Small intestine (tissue), 7 donors: Measurements from ENCODE around the gene FN3KRP. TPM values are rescaled to one million over a fixed set of nuclear protein-coding genes. Genes with fewer than 3 reads are reported as not detected.

Source experiments
- DNase-seq, 2 donors: peaks; one replicate each; pipeline versions ENCODE4 v3.0.0 to v3.0.0-alpha.2; 2013
- FAIRE-seq: peaks from 2 replicates; lab custom pipeline; 2012; peaks lifted over from hg19 to GRCh38; lab: Jason Lieb, UNC
- H3K27ac ChIP-seq, 3 donors: one replicate each; pipeline ENCODE4 v1.5.1; 2013; ENCODE audit warnings: low read length in 2 of 3, mild to moderate bottlenecking in 2 of 3, control low read depth in 1 of 3, inconsistent platforms in 1 of 3, low read depth in 1 of 3, moderate library complexity in 1 of 3
- H3K27me3 ChIP-seq, 3 donors: one replicate each; pipeline ENCODE4 v1.6.1; 2013; ENCODE audit warnings: low read length in 3 of 3, inconsistent platforms in 1 of 3; ENCODE audit not compliant: control insufficient read depth in 3 of 3, insufficient read depth in 3 of 3
- H3K36me3 ChIP-seq, 3 donors: one replicate each; pipeline ENCODE4 v1.6.1; 2013; ENCODE audit warnings: low read length in 3 of 3, inconsistent platforms in 1 of 3, low read depth in 1 of 3, mild to moderate bottlenecking in 1 of 3, moderate library complexity in 1 of 3; ENCODE audit not compliant: control insufficient read depth in 3 of 3, insufficient read depth in 2 of 3
- H3K4me1 ChIP-seq, 3 donors: one replicate each; pipeline ENCODE4 v1.6.1; 2013; ENCODE audit warnings: low read length in 2 of 3, inconsistent platforms in 1 of 3, low read depth in 1 of 3, mild to moderate bottlenecking in 1 of 3, moderate library complexity in 1 of 3; ENCODE audit not compliant: control insufficient read depth in 3 of 3, insufficient read depth in 2 of 3
- H3K4me3 ChIP-seq, 3 donors: one replicate each; pipeline ENCODE4 v1.5.1; 2013; ENCODE audit warnings: low read length in 3 of 3, control low read depth in 1 of 3, inconsistent platforms in 1 of 3, low read depth in 1 of 3, mild to moderate bottlenecking in 1 of 3, moderate library complexity in 1 of 3
- H3K9me3 ChIP-seq, 2 donors: one replicate each; pipeline ENCODE4 v1.6.1; 2013; ENCODE audit warnings: low read depth in 1 of 2, low read length in 1 of 2; ENCODE audit not compliant: control insufficient read depth in 2 of 2, insufficient read depth in 1 of 2
- WGBS, 3 donors: extraction: QIAGEN DNeasy Blood & Tissue Kit; methylation state at CpG; one replicate each; pipeline ENCODE4 v1.1.7; 2013; 5-methylcytosine and 5-hydroxymethylcytosine counted together
- polyA plus RNA-seq, 4 donors: library from polyadenylated mRNA; stranded (reverse) in 3 of 4; unstranded in 1 of 4; fragments of 200-250 nt in 3 of 4; fragments of 120-200 nt in 1 of 4; gene quantifications; one replicate each; pipeline versions ENCODE4 v1.2.1 to v1.2.3, GENCODE V29; 2013
- donor health status: healthy with polysubstance abuse.
- donor health status: control.
- donor health status: control.
- donor health status: Bipolar disorder and iron deficiency.
- donor health status: healthy.

The FN3KRP gene
- polyA plus RNA-seq, 4 donors, result 20.3 to 50.0 (median 26.5) TPM

- 76 to 82% (median 76%) methylated on average over 20 of the region's 20 CpGs for WGBS, 3 donors
- no peaks in the 10 kb centered on the region for H3K9me3 ChIP-seq
- peaks cover 0 to under 1% (median 0%) of the 10 kb centered on the region in 3 donors for H3K4me1 ChIP-seq
- FAIRE-seq (no peak), DNase-seq (no peak)
- H3K4me3 ChIP-seq, result no peak overlapping the region
- no peak overlapping the region for H3K27ac ChIP-seq
- peaks cover 0 to 21% (median 0%) of the 10 kb centered on the region in 3 donors for H3K36me3 ChIP-seq
- H3K27me3 ChIP-seq, result no peaks in the 10 kb centered on the region
Observed at GRCh38 chr17:82674656-82675475, 41.6 kb upstream of the FN3KRP start.

DNA sequence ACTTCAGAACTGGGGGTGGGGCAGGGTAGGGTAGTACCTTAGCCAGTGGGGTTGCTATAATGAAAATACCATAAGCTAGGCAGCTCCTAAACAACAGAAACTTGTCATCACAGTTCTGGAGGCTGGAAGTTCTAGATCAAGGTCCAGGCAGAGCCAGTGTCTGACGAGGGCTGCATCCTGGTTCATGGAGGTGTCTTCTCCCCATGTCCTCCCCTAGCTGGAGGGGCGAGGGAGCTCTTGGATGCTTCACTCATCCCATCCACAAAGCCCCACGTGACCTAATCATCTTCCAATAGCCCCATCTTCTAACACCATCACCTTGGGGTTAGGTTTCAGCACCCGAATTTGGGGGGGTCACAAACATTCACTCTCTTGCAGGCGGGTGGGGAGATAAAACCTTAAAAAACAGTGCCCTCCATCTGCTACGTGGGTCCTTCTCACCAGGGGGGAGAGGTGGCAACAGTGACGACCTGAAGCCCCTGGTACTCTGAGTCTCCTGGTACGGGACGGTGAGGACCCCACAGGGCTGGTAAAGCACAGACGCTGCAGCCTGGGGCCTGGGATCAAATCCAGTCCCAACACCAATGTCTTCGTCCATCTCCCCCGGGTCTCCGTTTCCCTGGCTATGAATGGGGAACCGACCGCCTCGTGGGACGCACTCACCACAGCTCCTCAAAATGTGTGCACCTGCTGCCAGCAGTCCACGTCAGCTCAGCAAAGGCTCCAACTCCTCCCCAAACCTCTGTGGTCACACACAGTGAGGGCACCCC is 40.8 kb upstream of the FN3KRP start:
- peaks cover 0 to 5% (median 0%) of the 10 kb centered on the region in 3 donors for H3K4me1 ChIP-seq
- no peaks in the 10 kb centered on the region for H3K27me3 ChIP-seq
- peaks cover 0 to 24% (median 0%) of the 10 kb centered on the region in 3 donors for H3K36me3 ChIP-seq
- FAIRE-seq (no peak), DNase-seq (no peak)
- no peak overlapping the region for H3K4me3 ChIP-seq
- H3K9me3 ChIP-seq, result no peaks in the 10 kb centered on the region
- WGBS, 3 donors, result 83 to 87% (median 84%) methylated on average over 17 to 18 of the region's 18 CpGs
- no peak overlapping the region for H3K27ac ChIP-seq

DNA sequence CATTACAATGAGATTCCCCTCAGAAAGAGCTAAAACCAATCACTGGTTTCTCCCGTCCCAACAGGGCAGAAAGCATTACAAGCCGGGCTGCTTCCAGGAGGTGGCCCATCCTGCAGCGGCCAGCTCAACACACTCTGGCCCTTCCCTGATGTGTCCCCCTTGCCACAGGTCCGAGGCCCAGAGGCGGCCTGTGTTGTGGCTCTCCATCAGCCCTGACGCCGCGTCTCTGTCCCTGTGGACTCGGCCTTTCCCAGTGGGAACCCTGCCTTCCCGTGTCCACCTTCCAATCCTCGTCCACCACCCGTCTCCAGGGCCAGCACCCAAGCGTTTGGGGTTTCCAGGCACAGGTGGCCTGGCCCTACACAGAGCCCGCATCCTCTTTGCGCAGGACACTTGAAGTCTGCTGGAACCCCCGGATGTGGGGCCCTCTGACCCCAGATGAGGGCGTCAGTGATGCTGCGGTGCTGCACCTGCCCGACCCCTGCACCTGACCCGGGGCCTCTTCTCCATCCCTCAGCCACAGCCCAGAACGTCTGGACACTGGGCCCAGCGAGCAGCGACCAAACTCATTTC is 39.1 kb upstream of the FN3KRP start:
- peaks cover 0 to 4% of the 10 kb centered on the region in 2 donors for H3K9me3 ChIP-seq
- peaks cover 0 to 5% (median 0%) of the 10 kb centered on the region in 3 donors for H3K4me1 ChIP-seq
- H3K27me3 ChIP-seq, result no peaks in the 10 kb centered on the region
- WGBS, 3 donors, result 86 to 91% (median 87%) methylated on average over 23 of the region's 23 CpGs
- no peak overlapping the region for H3K27ac ChIP-seq
- peaks cover 0 to 24% (median 0%) of the 10 kb centered on the region in 3 donors for H3K36me3 ChIP-seq
- no peak overlapping the region for H3K4me3 ChIP-seq
- FAIRE-seq (no peak), DNase-seq (no peak)

GRCh38 chr17:82678265-82678891 is 38.1 kb upstream of the FN3KRP start:
- peaks cover 0 to 4% of the 10 kb centered on the region in 2 donors for H3K9me3 ChIP-seq
- no peak for FAIRE-seq

DNA sequence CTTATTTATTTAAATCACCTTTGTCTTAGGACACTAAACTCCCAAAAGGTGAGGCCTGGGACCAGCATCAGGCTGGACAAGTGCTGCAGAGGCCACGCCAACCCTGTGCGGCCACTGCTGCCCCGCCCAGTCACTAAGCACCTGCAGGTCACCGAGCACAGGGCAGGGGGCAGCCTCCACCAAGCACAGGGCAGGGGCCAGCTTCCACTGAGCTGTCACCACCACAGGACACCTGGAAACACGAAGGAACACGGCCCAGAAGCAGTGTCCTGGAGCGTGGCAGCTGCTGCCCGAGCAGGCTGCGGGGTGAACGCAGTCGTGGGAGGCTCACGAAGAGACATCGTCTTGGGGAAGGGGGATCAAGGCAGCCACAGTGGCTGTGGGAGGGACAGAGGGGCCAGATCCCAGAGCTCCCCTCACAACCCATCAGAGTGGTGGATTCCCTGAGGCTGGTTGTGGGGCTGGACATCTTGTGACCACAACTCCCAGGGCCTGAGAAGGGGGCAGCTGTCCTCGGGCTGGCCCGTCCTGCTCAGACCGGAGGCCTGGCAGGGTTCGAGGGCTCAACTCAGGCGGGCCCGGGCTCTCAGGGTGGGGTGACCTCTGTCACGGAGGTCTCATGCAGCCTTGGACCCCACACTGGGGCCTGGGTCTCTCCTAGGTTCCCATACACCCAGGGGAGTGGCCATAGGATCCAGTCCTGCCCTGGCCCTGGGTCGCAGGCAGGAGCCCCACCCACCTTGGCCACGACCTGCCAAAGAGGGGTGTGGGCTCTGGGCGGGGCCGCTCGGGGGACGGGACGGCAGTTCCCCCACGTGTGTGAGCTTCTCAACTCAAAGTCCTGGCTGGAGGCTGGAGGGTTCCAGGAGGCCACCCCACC is 36.7 kb upstream of the FN3KRP start:
- WGBS, 3 donors, result 74 to 81% (median 76%) methylated on average over 28 of the region's 28 CpGs
- Histone ChIP-seq H3K27ac (no peak overlapping the region), H3K36me3 (peaks cover 0 to 30% (median 0%) of the 10 kb centered on the region in 3 donors), H3K4me1 (peaks cover 0 to 10% (median 0%) of the 10 kb centered on the region in 3 donors), H3K27me3 (no peaks in the 10 kb centered on the region), H3K4me3 (no peak overlapping the region), H3K9me3 (peaks cover 0 to 4% of the 10 kb centered on the region in 2 donors)
- FAIRE-seq, result no peak
- no peak for DNase-seq

More at GRCh38 chr17:82678265-82678891, 38.1 kb upstream of the FN3KRP start:
- Histone ChIP-seq H3K4me1 (peaks cover 0 to 5% (median 0%) of the 10 kb centered on the region in 3 donors), H3K27ac (no peak overlapping the region), H3K4me3 (no peak overlapping the region), H3K36me3 (peaks cover 0 to 25% (median 0%) of the 10 kb centered on the region in 3 donors), H3K27me3 (no peaks in the 10 kb centered on the region)
- WGBS, 3 donors, result 88 to 91% (median 91%) methylated on average over 14 of the region's 14 CpGs
- no peak for DNase-seq

GRCh38 chr17:82681547-82681946 is 35.0 kb upstream of the FN3KRP start:
- no peak for DNase-seq
- no peak for FAIRE-seq
- WGBS, 3 donors, result 92 to 96% (median 94%) methylated on average over 3 of the region's 3 CpGs

GRCh38 chr17:82683534-82683933 is 33.0 kb upstream of the FN3KRP start:
- Histone ChIP-seq H3K27ac (peak overlapping the region in 1 of 3 donors; percentile 74), H3K4me3 (no peak overlapping the region), H3K36me3 (peaks cover 0 to 25% (median 0%) of the 10 kb centered on the region in 3 donors), H3K27me3 (no peaks in the 10 kb centered on the region), H3K4me1 (peaks cover 0 to 15% (median 6%) of the 10 kb centered on the region in 3 donors), H3K9me3 (peaks cover 0 to 4% of the 10 kb centered on the region in 2 donors)
- FAIRE-seq (no peak), DNase-seq (no peak)
- 81 to 90% (median 87%) methylated on average over 1 of the region's 1 CpG for WGBS, 3 donors

More at GRCh38 chr17:82681547-82681946, 35.0 kb upstream of the FN3KRP start:
- Histone ChIP-seq H3K4me3 (no peak overlapping the region), H3K9me3 (peaks cover 0 to 4% of the 10 kb centered on the region in 2 donors), H3K27me3 (no peaks in the 10 kb centered on the region), H3K27ac (no peak overlapping the region), H3K4me1 (peaks cover 0 to 12% (median 2%) of the 10 kb centered on the region in 3 donors), H3K36me3 (peaks cover 0 to 21% (median 0%) of the 10 kb centered on the region in 3 donors)
